Panc1 (cell line): ENCODE data around the gene SERGEF. TPM values are rescaled to one million over a fixed set of nuclear protein-coding genes. Genes with fewer than 3 reads are reported as not detected.

Experiments
- ATAC-seq: fragments of 200-7000 bp; cut with Tn5 transposase; 2 replicates; pipeline ENCODE4 v1.9.1; 2020; ENCODE audit warnings: mild to moderate bottlenecking, moderate library complexity
- BruUV-seq: library from RNA; stranded (reverse); fragments of 400-500 nt; replicated peaks from 2 replicates; lab custom pipeline; 2021; lab: Mats Ljungman, UMichigan
- CTCF ChIA-PET: fragments of 300-600 bp; sonication (Branson Sonifier 250); formaldehyde crosslinking; loops from one replicate; lab custom pipeline; 2022; ENCODE audit warnings: antibody characterized with exemption; lab: Charles Lee
- POLR2A ChIA-PET: fragments of 300-600 bp; sonication (Branson Sonifier 250); formaldehyde crosslinking; loops from one replicate; lab custom pipeline; 2022; ENCODE audit warnings: antibody characterized with exemption; lab: Charles Lee
- DNase-seq: peaks from one replicate; pipeline ENCODE4 v3.0.0-alpha.2; 2010; ENCODE audit warnings: low read depth, low spot score
- H3K27ac ChIP-seq: 2 replicates; pipeline ENCODE4 v1.5.1; 2011; ENCODE audit warnings: mild to moderate bottlenecking, low read length, inconsistent platforms
- H3K27me3 ChIP-seq: fragments of 200-500 bp; sonication (Bioruptor generic); 2 replicates; pipeline ENCODE4 v1.6.0; 2014; ENCODE audit warnings: low read length, inconsistent platforms; ENCODE audit not compliant: control insufficient read depth, insufficient read depth
- H3K36me3 ChIP-seq: fragments of 200-500 bp; sonication (Bioruptor generic); 2 replicates; pipeline ENCODE4 v1.5.1; 2014; ENCODE audit warnings: inconsistent platforms, mild to moderate bottlenecking, low read length, moderate library complexity; ENCODE audit not compliant: control insufficient read depth, insufficient read depth
- H3K4me1 ChIP-seq: 2 replicates; pipeline ENCODE4 v1.5.1; 2011; ENCODE audit warnings: inconsistent platforms, mild to moderate bottlenecking, low read length, moderate library complexity; ENCODE audit not compliant: control insufficient read depth, insufficient read depth
- H3K4me3 ChIP-seq, 2 experiments: 2 replicates each; pipeline ENCODE4 v1.5.1; 2011 to 2012; ENCODE audit warnings: low read depth in 2 of 2, low read length in 2 of 2, mild to moderate bottlenecking in 2 of 2, inconsistent platforms in 1 of 2, moderate library complexity in 1 of 2
- H3K9me3 ChIP-seq: fragments of 200-500 bp; sonication (Bioruptor generic); 2 replicates; pipeline ENCODE4 v1.5.1; 2014; ENCODE audit warnings: low read depth, mild to moderate bottlenecking, inconsistent platforms, low read length, moderate library complexity; ENCODE audit not compliant: control insufficient read depth, insufficient read depth
- CTCF ChIP-seq: fragments of 450-650 bp; IDR thresholded peaks from 2 replicates; pipeline ENCODE4 v1.5.1; 2017; ENCODE audit warnings: mild to moderate bottlenecking
- POLR2AphosphoS5 ChIP-seq: IDR thresholded peaks from 2 replicates; pipeline ENCODE4 v1.6.1; 2012; ENCODE audit warnings: mild to moderate bottlenecking, low read depth, low read length, moderate library complexity
- REST ChIP-seq, 2 experiments: IDR thresholded peaks; 2 replicates each; pipeline ENCODE4 v1.6.1; 2011 to 2012; ENCODE audit warnings: low read depth in 2 of 2, control low read depth in 1 of 2, low read length in 1 of 2, mild to moderate bottlenecking in 1 of 2, moderate library complexity in 1 of 2; ENCODE audit not compliant: insufficient read depth in 1 of 2
- SIN3A ChIP-seq: IDR thresholded peaks from 2 replicates; pipeline ENCODE4 v1.6.1; 2012; ENCODE audit warnings: low read depth, mild to moderate bottlenecking, low read length, moderate library complexity, borderline replicate concordance; ENCODE audit not compliant: insufficient read depth
- TCF7L2 ChIP-seq: IDR thresholded peaks from 2 replicates; pipeline ENCODE4 v1.6.1; 2011; ENCODE audit warnings: mild to moderate bottlenecking, low read depth, low read length, inconsistent platforms
- in situ Hi-C: cut with HindIII; loops from 2 replicates; pipeline ENCODE4 v1.10.0; 2016; ENCODE audit warnings: low sequenced_read_pairs, low pct_unique_long_range_greater_than_20kb
- intact Hi-C: fragments of 100-400 bp; cut with micrococcal nuclease; formaldehyde crosslinking; loops from one replicate; pipeline ENCODE4 v1.10.0; 2022; ENCODE audit not compliant: unreplicated experiment
- total RNA-seq: library from RNA; stranded (reverse); gene quantifications from one replicate; pipeline ENCODE4 v1.2.1, GENCODE V29; 2021; ENCODE audit not compliant: unreplicated experiment

Gene SERGEF
- total RNA-seq, 1 experiment from 2014 or later: 35.5 TPM

- ChIA-PET POLR2A (no interaction called here), CTCF (no interaction called here)
- DNase-seq (no peak), ATAC-seq (no peak)
- H3K4me1 ChIP-seq: no peaks in the 10 kb centered on the region
- no peak overlapping the region for H3K4me3 ChIP-seq
- no peaks in the 10 kb centered on the region for H3K36me3 ChIP-seq
- no peak for TF ChIP-seq SIN3A
- TF ChIP-seq CTCF: no peak
- TF ChIP-seq REST (IDR thresholded peaks at IDR 0.05; ENCODE audit: insufficient read depth in 1 of 2, low read depth in 2 of 2, low read length in 1 of 2): no peak
- no peak for TF ChIP-seq POLR2AphosphoS5
- no peak for TF ChIP-seq TCF7L2
- in situ Hi-C loops (no loop called here), intact Hi-C loops (no loop called here)
- H3K9me3 ChIP-seq: no peaks in the 10 kb centered on the region
- no TSS peak for BruUV-seq
- H3K27ac ChIP-seq: no peak overlapping the region
- no peaks in the 10 kb centered on the region for H3K27me3 ChIP-seq
Observed at GRCh38 chr11:17793642-17794170, 219.1 kb downstream of the SERGEF start.

- no peak for DNase-seq
- Histone ChIP-seq H3K4me1 (no peaks in the 10 kb centered on the region), H3K27me3 (no peaks in the 10 kb centered on the region), H3K4me3 (no peak overlapping the region), H3K9me3 (no peaks in the 10 kb centered on the region), H3K27ac (no peak overlapping the region), H3K36me3 (no peaks in the 10 kb centered on the region)
- ChIA-PET CTCF (no interaction called here), POLR2A (no interaction called here)
- intact Hi-C loops: no loop called here
- no TSS peak for BruUV-seq
- in situ Hi-C loops: no loop called here
- no peak for ATAC-seq
- no peak for TF ChIP-seq REST (IDR thresholded peaks at IDR 0.05; ENCODE audit: insufficient read depth in 1 of 2, low read depth in 2 of 2, low read length in 1 of 2)
Observed at GRCh38 chr11:17792161-17792560, 220.7 kb downstream of the SERGEF start.
